Body of pancreas (tissue), 4 donors: ENCODE data around the gene HS3ST4.

ENCODE experiments used
- CTCF ChIP-seq, 7 experiments: fragments of 450-650 bp in 4 of 7; fragments of 200-600 bp in 3 of 7; sonication (generic) in 3 of 7; IDR thresholded peaks; one replicate each; pipeline ENCODE4 v1.5.1; 2016 to 2019; ENCODE audit warnings: antibody characterized with exemption in 7 of 7
- POLR2A ChIP-seq, 3 donors: fragments of 450-650 bp; IDR thresholded peaks; one replicate each; pipeline ENCODE4 v1.6.1; 2016; ENCODE audit warnings: antibody characterized with exemption in 3 of 3, mild to moderate bottlenecking in 2 of 3

GRCh38 chr16:26050472-26050871 is 358.7 kb downstream of the HS3ST4 start:
- TF ChIP-seq CTCF (IDR thresholded peaks at IDR 0.05) = no peak
- no peak for TF ChIP-seq POLR2A (IDR thresholded peaks at IDR 0.05)
